Naive thymus-derived CD8-positive, alpha-beta T cell (primary cell): Measurements from ENCODE around the gene CNRIP1. TPM values are rescaled to one million over a fixed set of nuclear protein-coding genes. Genes with fewer than 3 reads are reported as not detected.

ENCODE experiments used
- ATAC-seq, 2 donors: fragments of 150-1000 bp; cut with Tn5 transposase in 1 of 2; sonication (Bioruptor Pico), chemical (Tn5 transposase) in 1 of 2; 1 replicate in 1 of 2; 2 replicates in 1 of 2; pipeline ENCODE4 v1.10.0; 2021; ENCODE audit warnings: mild to moderate bottlenecking in 2 of 2, moderate library complexity in 2 of 2
- POLR2A ChIA-PET: fragments of 350-600 bp; sonication (Branson Sonifier 250); formaldehyde crosslinking; loops from one replicate; lab custom pipeline; 2021; ENCODE audit warnings: antibody characterized with exemption; lab: Charles Lee
- DNase-seq, 10 donors: peaks; one replicate each; pipeline versions ENCODE4 v3.0.0 to v3.0.0-alpha.2; 2020 to 2022
- H3K27ac Mint-ChIP-seq, 10 donors: one replicate each; pipeline ENCODE4 v1.8.0; 2020 to 2022; ENCODE audit warnings: mild to moderate bottlenecking in 10 of 10, mixed read lengths in 10 of 10, moderate library complexity in 4 of 10, inconsistent platforms in 1 of 10
- H3K27me3 Mint-ChIP-seq, 5 donors: one replicate each; pipeline ENCODE4 v1.8.0; 2021 to 2022; ENCODE audit warnings: mixed read lengths in 5 of 5
- H3K36me3 Mint-ChIP-seq, 3 donors: one replicate each; pipeline ENCODE4 v1.8.0; 2020 to 2022; ENCODE audit warnings: mixed read lengths in 3 of 3, mild to moderate bottlenecking in 2 of 3, inconsistent platforms in 1 of 3
- H3K4me1 Mint-ChIP-seq, 4 donors: one replicate each; pipeline ENCODE4 v1.8.0; 2021 to 2022; ENCODE audit warnings: mixed read lengths in 4 of 4
- H3K4me3 Mint-ChIP-seq, 10 donors: one replicate each; pipeline ENCODE4 v1.8.0; 2020 to 2022; ENCODE audit warnings: mild to moderate bottlenecking in 10 of 10, mixed read lengths in 10 of 10, moderate library complexity in 6 of 10, inconsistent platforms in 1 of 10
- H3K9me3 Mint-ChIP-seq, 9 donors: one replicate each; pipeline ENCODE4 v1.8.0; 2020 to 2022; ENCODE audit warnings: mixed read lengths in 9 of 9, mild to moderate bottlenecking in 3 of 9, inconsistent platforms in 1 of 9, moderate library complexity in 1 of 9
- polyA plus RNA-seq, 3 donors: library from polyadenylated mRNA; unstranded; fragments of 300-500 nt; fragmentation: Illumina TruSeq; gene quantifications; one replicate each; pipeline ENCODE4 v1.2.3, GENCODE V29; 2021
- total RNA-seq, 8 experiments: library from RNA in 2 of 8; stranded (reverse) in 2 of 8; gene quantifications; one replicate each; pipeline ENCODE4 v1.2.3 and lab custom pipeline; 2021 to 2026

CNRIP1 gene
- total and polyA plus RNA-seq, 5 experiments from 2014 or later: not detected

DNA sequence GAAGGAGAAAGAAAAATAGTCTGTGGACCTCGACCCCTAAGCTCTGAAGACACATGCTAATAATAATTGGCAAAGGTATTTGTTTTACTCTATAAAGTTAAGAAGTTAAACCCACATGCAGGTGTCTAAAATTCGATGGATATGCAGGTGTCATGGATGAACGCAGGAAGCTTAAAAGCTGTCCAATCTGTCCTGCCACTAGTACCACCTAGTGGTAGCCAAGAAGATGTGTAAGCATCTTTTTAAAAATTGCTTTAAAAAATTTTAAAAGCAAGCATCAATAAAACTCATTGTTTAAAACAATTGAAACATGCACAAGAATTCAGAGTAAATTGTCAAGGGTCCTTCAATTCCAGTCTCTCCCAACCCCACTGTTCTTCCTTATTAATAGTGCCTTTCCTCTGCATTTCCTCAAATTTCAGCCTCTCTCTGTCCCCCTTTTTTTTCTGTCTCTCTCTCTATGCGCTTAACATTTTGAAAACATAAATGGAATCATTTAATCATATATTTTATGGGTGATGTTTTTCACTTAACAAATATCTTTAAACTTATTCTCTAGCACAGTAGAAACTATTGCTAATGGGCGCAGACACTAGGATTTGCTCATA, 36.8 kb downstream of the CNRIP1 start:
- ATAC-seq (peak; percentile 65 to 69), DNase-seq (peak in 8 of 10 donors; percentile 3 to 62 (median 38))
- Mint-ChIP-seq H3K4me3 (no peak overlapping the region), H3K9me3 (no peaks in the 10 kb centered on the region), H3K36me3 (no peaks in the 10 kb centered on the region), H3K27ac (no peak overlapping the region), H3K27me3 (peaks cover 7 to 36% (median 8%) of the 10 kb centered on the region in 5 donors), H3K4me1 (no peaks in the 10 kb centered on the region)
- POLR2A ChIA-PET: interaction anchor here (1.3 to 1.5 kb wide), 2 partner anchors 30 to 87 kb away, joined by 3 read pairs; partner anchors contain the start of gene PPP3R1

DNA sequence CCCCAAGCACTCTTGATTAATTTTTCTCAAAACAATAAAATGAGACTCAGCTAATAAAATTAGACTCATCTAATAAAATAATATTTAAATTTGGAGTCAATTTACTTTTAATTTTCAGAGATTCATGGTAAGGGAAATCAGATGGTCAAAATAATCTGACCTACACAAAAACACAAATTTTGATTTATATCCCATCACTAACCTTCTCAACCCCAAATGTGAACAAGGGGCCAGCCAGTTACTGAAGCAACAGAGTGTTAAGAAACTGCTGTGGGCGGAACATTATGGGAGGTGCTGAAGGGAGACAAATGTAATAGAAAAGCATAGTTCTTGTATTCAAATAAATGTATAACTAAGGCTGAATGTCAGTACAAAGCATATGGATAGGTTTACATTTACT, 39.0 kb downstream of the CNRIP1 start:
- no peaks in the 10 kb centered on the region for H3K9me3 Mint-ChIP-seq
- no peaks in the 10 kb centered on the region for H3K4me1 Mint-ChIP-seq
- no peak overlapping the region for H3K27ac Mint-ChIP-seq
- DNase-seq (no peak), ATAC-seq (no peak)
- POLR2A ChIA-PET: interaction anchor here (0.5 kb wide), 1 partner anchor 39 kb away, joined by 3 read pairs; no protein-coding TSS in a partner anchor
- peaks cover 8 to 33% (median 11%) of the 10 kb centered on the region in 5 donors for H3K27me3 Mint-ChIP-seq
- H3K4me3 Mint-ChIP-seq: no peak overlapping the region
- no peaks in the 10 kb centered on the region for H3K36me3 Mint-ChIP-seq

DNA sequence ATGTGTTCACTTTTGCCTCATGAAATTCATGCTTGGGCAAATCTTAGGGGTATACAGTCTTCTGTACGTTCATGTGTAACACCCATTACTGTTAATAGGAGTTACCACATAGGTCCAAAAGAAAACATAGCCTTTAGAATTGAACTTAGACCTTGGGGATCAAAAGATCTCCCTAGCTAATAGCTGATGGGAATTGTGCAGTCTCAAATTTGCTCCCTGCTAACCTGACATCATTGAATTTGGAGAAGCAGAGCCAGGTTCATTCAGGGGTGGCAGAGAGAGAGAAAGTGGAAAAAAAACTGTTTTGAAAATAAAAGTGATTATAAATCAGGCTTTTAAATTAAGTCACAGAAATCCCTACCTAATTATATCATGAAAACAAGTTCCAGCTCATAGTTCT, 39.4 kb downstream of the CNRIP1 start:
- Mint-ChIP-seq H3K27me3 (peaks cover 7 to 29% (median 11%) of the 10 kb centered on the region in 5 donors), H3K36me3 (no peaks in the 10 kb centered on the region), H3K4me3 (no peak overlapping the region), H3K4me1 (no peaks in the 10 kb centered on the region), H3K27ac (no peak overlapping the region), H3K9me3 (no peaks in the 10 kb centered on the region)
- POLR2A ChIA-PET: interaction anchor here (0.5 kb wide), 1 partner anchor 38 kb away, joined by 3 read pairs; no protein-coding TSS in a partner anchor
- no peak for DNase-seq
- no peak for ATAC-seq

DNA sequence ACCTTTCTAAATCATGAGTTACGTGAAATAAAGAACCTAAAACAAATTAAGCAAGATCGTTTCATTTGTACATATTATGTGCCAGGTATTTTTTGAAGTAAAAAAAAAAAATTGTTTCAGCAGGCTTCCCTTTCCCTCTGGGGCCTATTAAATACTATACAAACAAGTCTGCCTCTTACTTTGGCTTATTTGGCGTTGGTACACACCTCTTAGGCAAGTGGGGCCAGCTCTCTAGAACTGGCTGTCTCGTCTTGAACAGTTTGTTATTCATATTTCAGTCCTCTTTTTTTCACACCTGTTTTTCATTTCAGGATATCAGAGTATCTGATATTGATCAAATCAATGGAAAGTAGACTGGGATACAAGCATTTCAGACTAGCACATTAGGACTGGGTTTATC, 40.1 kb downstream of the CNRIP1 start:
- no peaks in the 10 kb centered on the region for H3K9me3 Mint-ChIP-seq
- H3K4me3 Mint-ChIP-seq: no peak overlapping the region

DNA sequence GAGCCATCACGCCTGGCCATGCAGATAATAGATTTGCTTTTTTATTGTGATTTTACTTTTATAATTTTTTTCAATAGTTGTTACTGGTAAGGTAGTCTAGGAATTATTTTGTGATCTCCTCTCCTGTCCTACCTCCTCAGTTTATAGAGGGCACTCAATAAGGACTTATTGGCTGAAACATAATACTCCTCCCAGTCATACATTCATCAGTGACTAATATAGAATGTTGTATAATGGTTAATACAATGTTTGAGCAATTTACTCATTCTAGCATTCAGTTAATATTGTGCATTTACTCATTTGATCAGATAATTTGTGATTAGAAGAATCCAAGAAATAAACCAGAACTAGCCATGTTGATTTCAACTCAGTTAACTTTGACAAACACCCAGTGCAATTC, 41.6 kb downstream of the CNRIP1 start:
- Mint-ChIP-seq H3K27me3 (peaks cover 0 to 16% (median 12%) of the 10 kb centered on the region in 5 donors), H3K36me3 (no peaks in the 10 kb centered on the region), H3K4me3 (no peak overlapping the region), H3K27ac (no peak overlapping the region), H3K4me1 (no peaks in the 10 kb centered on the region), H3K9me3 (no peaks in the 10 kb centered on the region)
- DNase-seq: no peak
- ATAC-seq: no peak
- POLR2A ChIA-PET: no interaction called here

More for the DNA sequence above, 40.1 kb downstream of the CNRIP1 start:
- no peak overlapping the region for H3K27ac Mint-ChIP-seq
- H3K27me3 Mint-ChIP-seq: peaks cover 4 to 26% (median 11%) of the 10 kb centered on the region in 5 donors
- POLR2A ChIA-PET: no interaction called here
- H3K4me1 Mint-ChIP-seq: no peaks in the 10 kb centered on the region
- ATAC-seq: no peak
- no peak for DNase-seq
- no peaks in the 10 kb centered on the region for H3K36me3 Mint-ChIP-seq

DNA sequence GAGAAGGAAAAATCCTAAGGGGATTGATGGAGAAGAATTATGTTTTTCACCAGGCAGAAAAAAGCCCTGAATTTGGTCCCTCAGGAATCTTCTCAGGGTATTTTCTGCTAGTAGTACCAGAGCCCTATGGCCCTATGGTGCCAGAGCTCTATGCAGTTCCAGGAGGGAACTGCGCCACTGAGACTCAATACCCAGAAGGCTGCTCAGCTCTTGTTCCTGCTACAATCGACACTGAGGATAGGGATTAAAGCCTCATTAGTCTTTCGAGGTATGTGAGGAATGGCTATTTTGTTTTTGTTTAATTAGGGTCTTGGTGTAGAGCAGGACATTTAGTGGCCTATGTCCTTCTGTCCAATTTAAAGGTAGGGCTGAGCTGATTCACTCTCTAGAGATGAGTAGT, 45.7 kb downstream of the CNRIP1 start:
- DNase-seq (no peak), ATAC-seq (no peak)
- H3K9me3 Mint-ChIP-seq: no peaks in the 10 kb centered on the region
- H3K4me1 Mint-ChIP-seq: peaks cover 0 to 4% (median 0%) of the 10 kb centered on the region in 4 donors
- POLR2A ChIA-PET: no interaction called here
- H3K27ac Mint-ChIP-seq: peak overlapping the region in 1 of 10 donors; percentile 27
- peaks cover 0 to 16% (median 9%) of the 10 kb centered on the region in 5 donors for H3K27me3 Mint-ChIP-seq
- H3K4me3 Mint-ChIP-seq: no peak overlapping the region
- no peaks in the 10 kb centered on the region for H3K36me3 Mint-ChIP-seq

DNA sequence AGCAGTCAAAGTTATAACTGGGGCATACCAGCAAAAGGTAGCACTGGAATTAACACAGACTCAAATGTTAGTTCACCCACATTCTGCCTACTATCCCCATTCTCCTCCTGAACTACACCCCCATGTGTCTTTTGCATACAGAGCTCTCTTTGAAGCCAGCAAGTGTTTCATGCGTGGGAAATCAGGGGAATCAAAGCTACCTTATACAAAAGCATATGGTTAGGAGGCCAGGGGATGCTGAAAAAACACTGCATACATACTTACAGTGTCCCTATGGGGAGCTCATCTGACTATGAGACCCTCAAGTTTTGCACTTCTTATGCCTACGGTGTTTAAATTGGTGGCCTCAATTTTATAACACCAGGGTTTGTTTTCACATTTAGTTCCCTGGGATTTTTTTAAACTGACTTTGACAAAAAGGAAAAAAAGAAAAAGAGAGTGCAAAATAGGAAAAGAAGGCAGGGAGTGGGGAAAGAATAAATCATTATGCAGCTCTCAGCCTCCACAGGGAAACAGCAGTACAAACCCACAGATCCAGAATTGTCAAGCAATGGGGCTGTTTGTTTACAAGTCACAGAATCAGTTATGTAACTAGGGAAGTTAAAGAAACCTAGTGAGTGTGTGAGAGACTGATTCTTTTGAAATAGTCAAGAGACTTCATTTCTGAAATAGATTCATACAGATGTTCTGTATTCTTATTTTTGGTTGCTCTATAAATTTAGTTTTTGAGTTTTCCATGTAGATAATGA, 47.3 kb downstream of the CNRIP1 start:
- Mint-ChIP-seq H3K36me3 (no peaks in the 10 kb centered on the region), H3K27ac (no peak overlapping the region), H3K4me3 (no peak overlapping the region), H3K27me3 (peaks cover 0 to 9% (median 5%) of the 10 kb centered on the region in 5 donors), H3K4me1 (peaks cover 0 to 4% (median 0%) of the 10 kb centered on the region in 4 donors), H3K9me3 (no peaks in the 10 kb centered on the region)
- DNase-seq (no peak), ATAC-seq (no peak)
- POLR2A ChIA-PET: no interaction called here

DNA sequence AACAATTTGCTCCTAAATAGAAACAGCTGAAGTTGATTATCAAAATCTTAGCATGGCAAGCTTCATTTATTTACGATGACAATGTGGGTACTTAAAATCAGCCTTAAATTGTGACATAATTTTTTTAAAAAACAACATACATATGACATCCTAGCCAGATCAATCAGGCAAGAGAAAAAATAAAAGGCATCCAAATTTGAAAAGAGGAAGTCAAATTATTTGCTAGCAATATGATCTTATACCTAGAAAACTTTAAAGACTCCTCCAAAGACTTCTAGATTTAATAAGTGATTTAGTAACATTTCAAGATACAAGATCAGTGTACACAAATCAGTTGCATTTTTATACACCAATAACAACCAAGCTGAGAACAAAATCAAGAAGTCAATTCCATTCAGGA, 53.1 kb downstream of the CNRIP1 start:
- no peaks in the 10 kb centered on the region for H3K9me3 Mint-ChIP-seq

DNA sequence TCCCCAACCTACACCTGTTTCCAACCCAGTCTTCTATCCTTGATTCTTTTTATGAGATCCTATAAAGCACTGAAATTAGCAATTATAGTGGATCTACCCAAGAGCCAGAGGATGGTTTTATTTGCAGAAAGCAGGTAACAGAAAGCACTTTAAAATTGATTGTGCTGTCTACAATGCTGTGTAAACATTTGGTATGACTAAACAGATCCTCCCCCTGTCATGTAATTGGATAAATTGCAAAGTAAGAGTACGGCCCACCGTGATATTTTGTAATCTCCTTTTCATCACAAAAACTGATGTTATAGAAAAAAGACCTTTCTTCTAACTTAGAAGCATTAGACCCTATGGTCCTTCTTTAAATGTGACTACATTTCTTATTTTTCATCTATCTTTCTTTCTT, 56.1 kb downstream of the CNRIP1 start:
- Mint-ChIP-seq H3K27me3 (peaks cover 0 to 3% (median 0%) of the 10 kb centered on the region in 5 donors), H3K4me3 (no peak overlapping the region), H3K9me3 (no peaks in the 10 kb centered on the region), H3K27ac (no peak overlapping the region), H3K4me1 (no peaks in the 10 kb centered on the region), H3K36me3 (peaks cover 0 to 7% (median 0%) of the 10 kb centered on the region in 3 donors)
- DNase-seq (no peak), ATAC-seq (no peak)
- POLR2A ChIA-PET: no interaction called here

More for the DNA sequence above, 53.1 kb downstream of the CNRIP1 start:
- Mint-ChIP-seq H3K4me1 (no peaks in the 10 kb centered on the region), H3K4me3 (no peak overlapping the region), H3K27ac (no peak overlapping the region), H3K27me3 (peaks cover 0 to 3% (median 0%) of the 10 kb centered on the region in 5 donors), H3K36me3 (peaks cover 0 to 7% (median 0%) of the 10 kb centered on the region in 3 donors)
- no peak for DNase-seq
- ATAC-seq: no peak
- POLR2A ChIA-PET: no interaction called here

DNA sequence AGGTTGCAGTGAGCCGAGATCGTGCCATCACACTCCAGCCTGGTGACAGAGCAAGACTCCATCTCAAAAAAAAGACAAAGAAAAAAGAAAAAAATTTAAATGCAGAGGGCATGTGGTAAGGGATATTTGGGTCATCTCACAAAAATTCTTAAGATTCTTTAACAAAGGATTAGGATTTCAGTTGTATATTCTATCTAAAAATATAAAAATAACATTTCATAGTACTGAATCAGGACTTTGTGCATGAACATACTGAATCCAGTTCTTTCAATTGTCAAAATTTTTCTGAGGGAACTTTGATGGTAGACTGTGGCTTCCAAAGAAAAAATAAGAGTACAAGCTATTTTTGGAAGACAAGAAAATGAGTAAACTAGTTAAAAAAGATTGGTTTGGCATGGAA, 60.9 kb downstream of the CNRIP1 start:
- Mint-ChIP-seq H3K4me3 (no peak overlapping the region), H3K4me1 (peaks cover 10 to 27% (median 24%) of the 10 kb centered on the region in 4 donors), H3K27ac (no peak overlapping the region), H3K36me3 (no peaks in the 10 kb centered on the region), H3K27me3 (no peaks in the 10 kb centered on the region), H3K9me3 (no peaks in the 10 kb centered on the region)
- POLR2A ChIA-PET: no interaction called here
- no peak for DNase-seq
- no peak for ATAC-seq

DNA sequence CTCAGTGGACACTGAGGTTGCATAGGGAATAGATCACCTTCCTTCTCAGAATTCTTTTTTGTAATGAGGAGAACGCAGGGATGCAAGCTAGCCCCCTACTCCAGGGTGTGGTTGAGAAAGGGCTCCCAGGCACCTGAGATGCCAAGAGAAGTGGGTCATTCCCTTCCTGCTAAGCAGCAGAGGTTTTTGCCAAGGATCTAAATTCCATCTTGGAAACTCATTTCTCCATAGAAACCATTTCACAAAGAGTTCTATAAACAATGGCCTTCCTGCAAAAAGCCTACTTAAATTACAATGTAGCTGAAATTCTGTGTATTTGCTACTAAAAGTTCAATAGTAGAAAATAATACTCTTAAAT, 63.7 kb downstream of the CNRIP1 start:
- H3K4me3 Mint-ChIP-seq: no peak overlapping the region
- no peak for ATAC-seq
- POLR2A ChIA-PET: no interaction called here
- no peaks in the 10 kb centered on the region for H3K9me3 Mint-ChIP-seq
- peaks cover 0 to 2% (median 0%) of the 10 kb centered on the region in 5 donors for H3K27me3 Mint-ChIP-seq
- DNase-seq: no peak
- H3K27ac Mint-ChIP-seq: peak overlapping the region in 3 of 10 donors; percentile 9 to 31 (median 25)
- H3K4me1 Mint-ChIP-seq: peaks cover 15 to 41% (median 33%) of the 10 kb centered on the region in 4 donors
- H3K36me3 Mint-ChIP-seq: peaks cover 0 to 5% (median 0%) of the 10 kb centered on the region in 3 donors

DNA sequence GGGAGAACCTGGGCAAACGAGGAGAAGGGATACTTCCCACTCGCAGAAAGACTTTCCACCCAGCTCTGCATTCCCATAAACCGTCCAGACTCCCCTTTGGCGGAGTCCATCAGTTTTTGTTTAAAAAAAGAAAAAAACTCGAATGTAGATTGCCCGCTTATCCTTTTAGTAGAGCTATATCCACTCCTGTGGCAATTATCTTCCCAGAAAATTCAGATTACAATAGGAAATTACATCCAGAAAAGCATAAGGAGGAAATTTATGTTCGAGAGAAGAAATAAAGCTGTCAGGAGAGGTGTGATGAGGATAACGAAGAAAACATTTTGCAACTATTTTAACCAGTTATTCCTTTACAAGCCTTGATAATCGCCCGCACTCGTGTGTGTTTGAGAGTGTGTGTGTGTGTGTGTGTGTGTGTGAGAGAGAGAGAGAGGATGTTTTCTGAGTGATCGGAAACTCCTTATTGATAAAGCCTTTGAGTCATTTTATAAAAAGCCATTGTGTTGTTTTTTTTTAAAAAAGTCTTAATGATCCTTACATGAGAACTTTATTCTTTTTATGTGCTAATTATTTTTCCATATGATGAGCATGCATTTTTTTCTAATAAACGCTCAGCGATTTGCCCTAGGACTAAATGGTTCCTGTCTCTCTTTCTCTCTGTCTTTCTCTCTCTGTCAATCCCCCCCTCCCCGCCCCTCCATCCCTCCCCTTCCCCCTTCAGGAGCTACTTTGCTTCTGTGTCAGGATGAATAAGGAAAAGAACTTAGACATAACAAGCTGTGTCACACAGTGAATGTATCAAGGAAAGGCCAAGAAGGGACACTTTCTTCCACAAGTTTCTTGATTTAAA, 66.3 kb downstream of the CNRIP1 start:
- DNase-seq (peak in 7 of 10 donors; percentile 15 to 76 (median 46)), ATAC-seq (no peak)
- peak overlapping the region; percentile 92 to 100 (median 97) for H3K27ac Mint-ChIP-seq

More for the DNA sequence above, 66.3 kb downstream of the CNRIP1 start:
- peak overlapping the region; percentile 90 to 99 (median 98) for H3K4me3 Mint-ChIP-seq
- peaks cover 20 to 55% (median 47%) of the 10 kb centered on the region in 4 donors for H3K4me1 Mint-ChIP-seq
- H3K36me3 Mint-ChIP-seq: peaks cover 0 to 7% (median 0%) of the 10 kb centered on the region in 3 donors
- POLR2A ChIA-PET: interaction anchor here (0.5 to 3.4 kb wide), 8 partner anchors 7 to 468 kb away, joined by 3 to 30 read pairs (median 3); partner anchors contain the start of genes APLF, FBXO48 and PNO1
- H3K9me3 Mint-ChIP-seq: no peaks in the 10 kb centered on the region
- H3K27me3 Mint-ChIP-seq: peaks cover 0 to 2% (median 0%) of the 10 kb centered on the region in 5 donors
